ENCODE data around the gene IDE.

DNA sequence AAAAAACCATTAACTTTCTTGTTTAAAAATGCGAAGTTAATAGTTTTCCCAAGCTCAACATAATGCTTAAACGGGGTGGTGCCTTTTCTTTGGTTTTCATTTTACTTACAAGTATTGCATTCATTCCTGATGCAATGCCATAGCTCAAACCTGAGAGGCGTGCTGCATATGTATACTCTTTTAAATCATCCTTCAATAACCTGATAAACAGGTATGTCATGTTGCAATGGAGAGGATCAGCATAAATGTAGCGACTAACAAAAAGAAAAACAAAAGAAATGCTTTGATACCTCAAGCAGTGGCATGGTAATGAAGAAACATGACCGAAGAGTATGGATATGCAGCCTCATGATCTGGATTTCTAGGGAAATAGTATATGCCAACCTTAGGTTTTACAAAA, 95.4 kb downstream of the IDE start:
- no peak for TF ChIP-seq CTCF (IDR thresholded peaks at IDR 0.05)
- TF ChIP-seq EP300 (IDR thresholded peaks at IDR 0.05), result no peak
- TF ChIP-seq POLR2AphosphoS5 (IDR thresholded peaks at IDR 0.05), result no peak

Data from upper lobe of left lung (tissue), 4 donors.